Stimulated activated naive CD8-positive, alpha-beta T cell treated with anti-CD3 and anti-CD28 coated beads, Interleukin-15, Interleukin-2, amounts not matched to agents 100 U/mL and 50 U/mL, for 24 hours (primary cell): ENCODE data around the gene RBM20.

Source experiments
- ATAC-seq: fragments of 150-1000 bp; cut with Tn5 transposase; one replicate; pipeline ENCODE4 v1.10.0; 2021
- DNase-seq: peaks from one replicate; pipeline ENCODE4 v3.0.0; 2021

RBM20 gene

GRCh38 chr10:110789604-110790433 lies 145.7 kb downstream of the RBM20 start:
- no peak for DNase-seq
- no peak for ATAC-seq

GRCh38 chr10:110790913-110791506 lies 146.9 kb downstream of the RBM20 start:
- ATAC-seq (no peak), DNase-seq (no peak)

GRCh38 chr10:110791541-110792073 lies 147.5 kb downstream of the RBM20 start:
- no peak for DNase-seq
- ATAC-seq, result no peak

- ATAC-seq (no peak), DNase-seq (no peak)
Measured at GRCh38 chr10:110792476-110793125, 148.5 kb downstream of the RBM20 start.

- no peak for DNase-seq
- no peak for ATAC-seq
Measured at GRCh38 chr10:110793128-110793812, 149.1 kb downstream of the RBM20 start.

- no peak for ATAC-seq
- DNase-seq, result no peak
Measured at GRCh38 chr10:110793886-110794285, 149.8 kb downstream of the RBM20 start.

- no peak for DNase-seq
Measured at GRCh38 chr10:110794808-110795207, 150.7 kb downstream of the RBM20 start.

GRCh38 chr10:110797416-110797815 lies 153.3 kb downstream of the RBM20 start:
- DNase-seq (no peak), ATAC-seq (peak; percentile 53)

More at GRCh38 chr10:110794808-110795207, 150.7 kb downstream of the RBM20 start:
- no peak for ATAC-seq

- ATAC-seq (peak; percentile 60), DNase-seq (no peak)
Measured at GRCh38 chr10:110798340-110798739, 154.2 kb downstream of the RBM20 start.

- DNase-seq (no peak), ATAC-seq (no peak)
Measured at GRCh38 chr10:110802090-110802489, 158.0 kb downstream of the RBM20 start.

GRCh38 chr10:110802551-110803238 lies 158.6 kb downstream of the RBM20 start:
- ATAC-seq (peak; percentile 55), DNase-seq (peak; percentile 51)

GRCh38 chr10:110803239-110803749 lies 159.2 kb downstream of the RBM20 start:
- DNase-seq (no peak), ATAC-seq (no peak)

- ATAC-seq (peak; percentile 70), DNase-seq (peak; percentile 48)
Measured at GRCh38 chr10:110803830-110804338, 159.7 kb downstream of the RBM20 start.

GRCh38 chr10:110804376-110804775 lies 160.2 kb downstream of the RBM20 start:
- ATAC-seq (no peak), DNase-seq (no peak)

GRCh38 chr10:110805292-110805691 lies 161.2 kb downstream of the RBM20 start:
- no peak for DNase-seq
- ATAC-seq, result no peak

GRCh38 chr10:110806335-110806734 lies 162.2 kb downstream of the RBM20 start:
- DNase-seq, result no peak

GRCh38 chr10:110808123-110808522 lies 164.0 kb downstream of the RBM20 start:
- DNase-seq (no peak), ATAC-seq (no peak)

More at GRCh38 chr10:110806335-110806734, 162.2 kb downstream of the RBM20 start:
- no peak for ATAC-seq

GRCh38 chr10:110808615-110809014 lies 164.5 kb downstream of the RBM20 start:
- no peak for ATAC-seq

GRCh38 chr10:110810625-110811024 lies 166.5 kb downstream of the RBM20 start:
- DNase-seq, result no peak
- no peak for ATAC-seq

More at GRCh38 chr10:110808615-110809014, 164.5 kb downstream of the RBM20 start:
- no peak for DNase-seq

GRCh38 chr10:110811791-110812581 lies 167.8 kb downstream of the RBM20 start:
- DNase-seq (no peak), ATAC-seq (no peak)
